HG02885 (cell line): ENCODE measurements around the gene COPRS.

Experiments
- ATAC-seq: cut with Tn5 transposase; IDR thresholded peaks from one replicate; pipeline ENCODE4 v1.9.1; 2021; ENCODE audit warnings: mild to moderate bottlenecking; ENCODE audit not compliant: unreplicated experiment, poor library complexity

The COPRS gene

GRCh38 chr17:31858642-31859486 is at the start of gene COPRS:
TSS of gene COPRS (minus strand) at chr17:31859244. CDS start at chr17:31859199, 45 bp downstream.
- ATAC-seq: peak; percentile 79

- no peak for ATAC-seq
These were observed 49.3 kb upstream of the COPRS start for GRCh38 chr17:31908386-31908785.

GRCh38 chr17:31907342-31907962 is 48.4 kb upstream of the COPRS start:
- ATAC-seq: no peak

GRCh38 chr17:31903401-31903800 is 44.4 kb upstream of the COPRS start:
- ATAC-seq: no peak

- ATAC-seq: no peak
These were observed 43.6 kb upstream of the COPRS start for GRCh38 chr17:31902693-31903092.

GRCh38 chr17:31900877-31901276 is 41.8 kb upstream of the COPRS start:
- ATAC-seq: no peak

GRCh38 chr17:31888124-31888523 is 29.1 kb upstream of the COPRS start:
- ATAC-seq: no peak

GRCh38 chr17:31882571-31882970 is 23.5 kb upstream of the COPRS start:
- ATAC-seq: no peak

GRCh38 chr17:31880311-31880710 is 21.3 kb upstream of the COPRS start:
- ATAC-seq: no peak

GRCh38 chr17:31878703-31879073 is 19.6 kb upstream of the COPRS start:
- no peak for ATAC-seq

GRCh38 chr17:31877911-31878702 is 19.1 kb upstream of the COPRS start:
- no peak for ATAC-seq

GRCh38 chr17:31877341-31877740 is 18.3 kb upstream of the COPRS start:
- no peak for ATAC-seq

GRCh38 chr17:31875081-31875480 is 16.0 kb upstream of the COPRS start:
- ATAC-seq: no peak

GRCh38 chr17:31869797-31870568 is 10.9 kb upstream of the COPRS start:
- no peak for ATAC-seq

GRCh38 chr17:31869031-31869430 is 10.0 kb upstream of the COPRS start:
- no peak for ATAC-seq

- ATAC-seq: no peak
These were observed 504 bp upstream of the COPRS start for GRCh38 chr17:31859487-31860008.

- ATAC-seq: peak; percentile 12
These were observed 963 bp downstream of the COPRS start for GRCh38 chr17:31857920-31858641.

GRCh38 chr17:31856750-31857149 is 2.3 kb downstream of the COPRS start:
- no peak for ATAC-seq

GRCh38 chr17:31854672-31855071 is 4.4 kb downstream of the COPRS start:
- ATAC-seq: no peak
